ENCODE results near the gene RGS14.

DNA sequence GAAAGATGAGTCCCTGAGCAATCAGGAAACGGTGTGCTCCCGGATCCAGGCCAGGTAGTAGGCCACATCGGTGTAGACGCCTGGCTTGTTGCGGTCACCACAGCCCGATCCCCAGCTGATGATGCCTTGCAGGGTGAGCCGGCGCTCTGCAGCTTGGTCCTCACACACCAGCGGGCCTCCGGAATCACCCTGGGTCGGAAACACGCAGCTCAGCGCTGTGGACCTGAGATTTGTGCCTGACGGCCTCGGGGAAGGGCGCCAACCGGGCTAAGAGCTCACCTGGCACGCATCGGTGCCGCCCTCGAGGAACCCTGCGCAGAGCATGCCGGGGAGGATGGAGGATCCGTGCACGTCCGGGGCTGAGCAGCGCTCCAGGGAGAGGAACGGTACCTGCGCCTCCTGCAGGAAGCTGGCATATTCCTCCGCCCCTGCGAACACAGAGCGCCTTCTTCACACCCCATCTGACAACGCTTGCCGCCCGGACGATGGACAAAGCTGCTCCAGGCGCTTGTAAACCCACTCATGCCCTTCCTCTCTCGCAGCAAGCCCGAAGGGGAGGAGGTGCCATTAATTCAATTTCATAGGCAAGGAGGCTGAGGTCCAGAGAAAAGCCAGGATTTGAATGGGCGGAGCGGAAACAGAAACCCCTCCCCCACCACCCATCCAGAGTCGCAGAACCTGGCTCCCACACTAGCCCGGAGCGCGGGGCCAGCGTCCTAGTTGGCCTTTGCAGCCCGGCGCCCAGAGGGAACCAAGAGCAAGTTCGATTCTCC lies 44.7 kb downstream of the RGS14 start:
- TF ChIP-seq CTCF (IDR thresholded peaks at IDR 0.05; ENCODE audit: insufficient read depth, low read length, poor library complexity, severe bottlenecking) (no peak), EZH2phosphoT487 (conservative IDR thresholded peaks at IDR 0.05; ENCODE audit: low read length) (no peak)
